ENCODE results near the gene SYNJ2.

SYNJ2 gene

DNA sequence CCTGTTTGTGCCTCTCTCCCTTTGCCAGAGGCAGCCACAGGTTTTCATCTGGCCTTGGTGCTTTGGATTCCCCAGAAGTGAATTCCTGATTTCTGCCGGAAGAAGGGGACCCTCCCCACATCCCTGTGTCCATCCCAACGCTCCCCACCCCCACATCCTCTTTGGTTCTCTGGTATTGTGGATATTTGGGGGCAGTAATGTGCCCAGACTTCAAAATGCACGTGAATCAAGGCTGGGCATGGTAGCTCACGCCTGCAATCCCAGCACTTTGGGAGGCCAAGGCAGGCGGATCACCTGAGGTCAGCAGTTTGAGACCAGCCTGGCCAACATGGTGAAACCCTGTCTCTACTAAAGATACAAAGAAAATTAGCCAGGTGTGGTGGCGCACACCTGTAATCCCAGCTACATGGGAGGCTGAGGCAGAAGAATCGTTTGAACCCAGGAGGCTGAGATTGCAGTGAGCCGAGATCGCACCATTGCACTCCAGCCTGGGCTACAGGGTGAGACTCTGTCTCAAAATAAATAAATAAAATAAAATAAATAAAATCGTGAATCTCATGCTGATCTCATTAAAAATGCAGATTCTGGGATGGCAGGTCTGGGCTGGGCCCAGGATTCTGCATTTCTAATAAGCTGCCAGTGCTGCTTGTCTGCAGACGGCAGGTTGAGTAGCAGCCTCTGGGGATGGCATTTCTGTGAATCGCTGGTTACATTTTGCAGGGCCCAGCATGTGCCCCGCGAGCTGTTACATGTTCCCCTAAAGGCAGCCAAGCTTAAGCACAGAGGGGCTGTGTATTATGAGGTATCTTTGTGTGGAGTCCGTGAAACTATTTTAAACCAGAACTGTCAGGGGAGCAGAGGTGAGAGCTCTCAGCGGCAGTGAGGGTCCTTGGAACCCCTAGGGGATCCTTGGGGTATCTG, 49.0 kb downstream of the SYNJ2 start:
- no peak for DNase-seq

DNA sequence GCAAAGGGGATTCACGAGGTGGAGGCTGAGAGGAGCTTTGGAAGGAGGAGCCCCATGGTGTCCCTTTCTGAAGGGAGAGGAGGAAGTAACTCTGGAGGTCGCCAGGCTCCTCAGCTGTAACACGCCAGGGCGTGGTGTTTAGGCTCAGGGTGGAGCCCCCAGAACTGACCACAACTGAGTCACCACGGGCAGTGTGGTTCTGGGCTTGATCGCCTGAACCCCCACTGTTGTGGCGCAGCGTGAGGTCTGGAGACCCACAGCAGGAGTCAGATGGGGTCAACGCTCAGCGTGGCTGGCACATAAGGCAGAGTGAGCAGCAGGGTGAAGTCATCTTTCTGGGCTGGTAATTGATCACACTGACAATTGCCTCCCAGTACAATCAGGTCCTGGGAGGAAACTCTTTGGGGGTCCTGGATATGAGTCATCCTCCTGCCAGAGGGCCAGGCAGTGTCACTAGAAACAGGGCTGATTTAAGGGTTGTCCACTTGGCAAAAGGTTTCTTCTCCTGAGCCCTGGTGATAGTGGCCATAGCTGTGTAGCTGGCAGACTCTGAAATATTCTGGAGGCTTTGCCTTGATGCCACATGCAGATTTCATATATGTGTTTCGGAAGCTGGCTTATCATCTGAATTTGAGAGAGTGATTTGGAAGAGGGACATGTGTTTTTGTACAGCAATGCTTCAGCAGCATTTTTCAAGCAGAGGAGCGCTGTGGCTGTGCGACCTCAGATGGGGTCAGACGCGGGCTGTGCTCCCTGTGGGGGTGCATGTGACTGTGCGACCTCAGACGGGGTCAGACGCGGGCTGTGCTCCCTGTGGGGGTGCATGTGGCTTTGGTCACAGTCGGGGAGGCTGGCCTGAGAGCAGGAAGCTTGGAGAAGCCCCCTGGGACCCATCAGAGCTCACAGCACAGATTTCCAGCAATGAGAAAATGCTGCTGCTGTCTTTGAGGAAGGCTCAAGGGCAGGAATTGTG, 50.0 kb downstream of the SYNJ2 start:
- peak; percentile 79 for DNase-seq

DNA sequence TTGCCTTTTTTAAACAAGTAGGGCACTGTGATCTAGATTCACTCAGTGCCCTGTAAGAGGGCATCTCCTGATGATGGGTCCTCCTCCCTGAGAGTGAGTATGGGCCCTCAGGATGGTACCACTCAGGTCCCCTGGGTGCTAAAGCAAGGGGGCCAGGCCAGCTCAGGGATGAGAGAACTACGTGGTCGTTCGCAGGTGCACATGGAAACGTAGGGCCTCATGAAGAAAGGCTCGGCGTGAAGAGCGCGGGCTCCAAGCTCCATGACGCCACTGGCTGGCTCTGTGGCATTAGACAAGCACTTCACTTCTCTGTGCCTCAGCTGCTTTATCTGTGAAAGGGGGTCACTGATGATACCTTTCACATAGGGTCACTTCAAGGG, 50.7 kb downstream of the SYNJ2 start:
- no peak for DNase-seq

DNA sequence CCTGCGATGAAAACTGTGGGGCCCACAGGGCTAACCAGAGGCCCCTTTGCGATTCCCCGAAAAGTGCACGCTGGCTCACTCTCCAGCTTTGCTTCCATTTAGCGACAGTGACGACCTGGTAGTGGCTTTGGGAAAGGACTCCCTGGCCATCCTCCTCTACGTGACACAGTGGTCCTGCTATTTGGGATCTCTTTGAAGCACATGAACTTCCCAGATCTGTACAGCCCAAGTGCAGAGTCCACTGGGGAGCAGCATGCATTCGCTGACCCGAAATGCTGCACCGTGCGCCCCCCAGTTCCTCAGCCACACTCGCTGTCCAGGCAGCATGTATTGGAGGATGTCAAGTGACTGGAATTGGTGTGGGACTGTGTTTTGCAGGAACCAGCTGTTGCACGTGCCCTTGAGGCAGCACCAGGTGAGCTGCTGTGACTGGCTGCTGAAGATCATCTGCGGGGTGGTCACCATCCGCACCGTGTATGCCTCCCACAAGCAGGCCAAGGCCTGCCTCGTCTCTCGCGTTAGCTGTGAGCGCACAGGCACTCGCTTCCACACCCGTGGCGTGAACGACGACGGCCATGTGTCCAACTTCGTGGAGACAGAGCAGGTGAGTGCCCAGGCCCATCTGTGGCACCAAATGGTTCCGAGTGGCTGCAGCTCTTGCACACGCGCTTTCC, 51.6 kb downstream of the SYNJ2 start:
- no peak for DNase-seq

DNA sequence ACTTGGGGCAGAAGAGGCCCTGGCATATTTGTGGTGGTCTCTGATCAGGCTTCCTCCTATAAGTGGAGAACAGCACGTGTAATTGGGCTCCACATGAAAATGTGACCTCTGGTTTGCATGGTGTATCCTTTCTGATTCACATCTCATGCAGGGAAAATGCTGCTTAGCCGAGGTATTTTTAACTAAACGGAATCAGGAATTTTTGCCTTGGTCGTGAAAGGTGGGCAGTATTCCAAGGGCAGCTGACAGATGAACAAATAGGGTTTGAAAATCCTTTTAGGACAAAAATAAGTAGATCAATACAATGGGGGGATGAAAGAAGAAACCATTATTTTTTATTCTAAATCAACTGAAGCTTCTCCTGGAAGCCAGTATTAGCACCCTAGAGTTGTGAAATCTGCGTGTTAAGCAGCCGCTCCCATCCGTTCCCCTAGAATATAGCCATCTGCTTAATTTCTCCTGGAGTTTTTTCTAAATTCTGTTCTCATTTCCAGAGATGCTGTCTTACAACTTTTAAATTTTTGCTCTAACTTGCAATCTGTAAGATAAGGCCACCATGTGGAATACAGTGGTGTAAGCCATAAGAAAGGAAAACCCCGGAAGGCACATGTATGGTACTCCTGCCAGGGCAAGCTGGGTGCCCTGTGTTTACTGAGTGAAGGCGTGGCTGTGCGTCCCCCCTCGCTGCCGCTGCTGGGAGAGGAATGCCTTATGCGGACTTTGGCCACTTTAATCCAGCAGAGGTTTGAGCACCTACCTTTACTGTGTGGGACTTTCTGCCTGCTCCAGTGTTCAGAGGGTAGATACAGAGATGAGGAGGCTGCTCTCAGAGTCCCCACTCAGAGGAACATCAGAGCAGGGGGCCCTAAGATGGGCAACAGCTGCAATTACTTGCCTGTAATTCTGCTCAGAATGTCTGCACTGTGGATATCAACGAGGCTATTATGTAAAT, 52.4 kb downstream of the SYNJ2 start:
- DNase-seq = no peak

DNA sequence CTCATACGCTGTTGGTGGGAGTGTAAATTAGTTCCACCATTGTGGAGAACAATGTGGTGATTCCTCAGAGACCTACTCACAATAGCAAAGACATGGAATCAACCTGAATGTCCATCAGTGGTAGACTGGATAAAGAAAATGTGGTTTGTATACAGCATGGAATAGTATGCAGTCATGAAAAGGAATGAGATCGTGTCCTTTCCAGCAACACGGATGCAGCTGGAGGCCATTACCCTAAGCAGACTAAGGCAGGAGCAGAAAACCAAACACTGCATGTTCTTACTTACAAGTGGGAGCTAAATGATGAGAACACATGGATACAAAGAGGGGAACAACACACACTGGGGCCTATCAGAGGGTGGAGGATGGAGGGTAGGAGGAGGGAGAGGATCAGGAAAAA, 54.6 kb downstream of the SYNJ2 start:
- DNase-seq = no peak

DNA sequence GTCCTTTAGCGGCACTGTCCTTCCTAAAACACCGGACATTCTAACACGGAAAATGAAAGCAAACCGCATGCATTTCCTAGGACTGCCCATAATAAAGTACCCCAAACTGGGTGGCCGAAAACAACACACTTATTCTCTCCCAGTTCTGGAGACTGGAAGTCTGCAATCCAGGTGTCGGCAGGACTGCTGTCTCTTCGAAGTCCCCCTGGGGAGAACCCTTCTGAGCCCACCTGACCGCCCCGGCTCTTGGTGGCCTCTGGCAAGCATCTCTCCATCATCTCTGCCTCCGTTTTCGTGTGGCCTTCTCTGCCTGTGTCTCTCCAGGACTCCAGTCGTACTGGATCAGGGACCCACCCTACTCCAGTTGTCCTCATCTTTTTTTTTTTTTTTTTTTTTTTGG, 55.4 kb downstream of the SYNJ2 start:
- no peak for DNase-seq

DNA sequence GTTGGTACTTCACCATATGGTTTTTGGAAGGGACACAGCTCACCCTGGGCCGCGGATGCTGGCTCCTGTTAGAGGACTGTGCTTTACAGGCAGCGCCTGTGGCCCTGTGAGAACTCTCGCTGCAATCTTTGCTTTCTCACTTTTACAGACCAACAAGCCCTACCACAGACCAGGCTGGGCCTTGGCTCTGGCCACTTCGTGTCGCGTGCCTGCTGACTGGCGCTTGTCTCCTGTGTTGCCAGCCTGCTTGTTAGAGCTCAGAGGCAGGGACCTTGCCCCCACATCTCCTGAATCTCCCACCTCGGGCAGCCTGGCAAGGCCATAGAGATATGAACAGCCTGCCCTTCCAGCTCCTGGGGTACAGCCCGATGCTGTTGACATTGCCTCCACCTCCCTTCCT, 56.1 kb downstream of the SYNJ2 start:
- DNase-seq = no peak

DNA sequence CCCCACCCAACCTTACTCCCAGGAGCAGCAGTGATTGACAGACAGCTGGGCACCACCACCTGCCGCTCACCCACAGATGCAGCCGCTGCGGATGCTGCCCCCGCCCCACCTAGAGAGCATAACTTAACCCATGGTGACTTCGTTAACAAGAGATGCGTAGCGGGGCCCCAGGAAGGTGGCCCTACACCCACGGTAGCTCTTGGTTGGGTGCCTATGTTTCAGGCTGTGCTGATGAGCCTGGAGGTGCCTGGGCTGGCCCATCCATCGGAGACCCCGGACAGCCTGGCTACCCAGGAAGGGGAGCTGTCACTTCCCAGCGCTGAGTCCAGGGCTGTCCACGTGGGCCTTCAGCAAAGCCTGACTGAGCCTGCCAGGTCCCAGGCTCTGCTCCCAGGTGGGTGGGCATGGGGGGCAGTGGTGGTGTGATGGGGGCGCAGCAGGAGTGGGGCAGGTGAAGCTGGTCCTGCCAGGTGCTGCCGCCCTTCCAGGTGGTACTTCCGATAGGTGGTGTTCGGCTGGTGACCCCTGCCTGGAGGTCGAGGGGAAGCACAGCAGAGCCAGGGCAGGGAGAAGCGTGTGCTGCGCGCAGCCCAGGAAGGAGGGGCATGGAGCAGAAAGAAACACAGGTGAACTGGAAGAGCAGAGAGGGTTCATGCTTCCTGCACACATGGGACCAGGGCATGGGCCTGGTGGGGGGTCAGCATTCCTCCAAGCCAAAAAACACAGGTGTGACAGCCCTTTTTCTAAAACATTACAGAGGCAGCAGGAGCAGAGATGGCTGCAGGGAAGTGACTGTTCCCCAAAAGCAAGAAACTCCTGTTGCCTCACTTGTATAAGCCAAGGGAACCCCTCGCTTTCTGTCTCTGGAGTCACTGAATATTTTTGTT, 56.9 kb downstream of the SYNJ2 start:
- no peak for DNase-seq

DNA sequence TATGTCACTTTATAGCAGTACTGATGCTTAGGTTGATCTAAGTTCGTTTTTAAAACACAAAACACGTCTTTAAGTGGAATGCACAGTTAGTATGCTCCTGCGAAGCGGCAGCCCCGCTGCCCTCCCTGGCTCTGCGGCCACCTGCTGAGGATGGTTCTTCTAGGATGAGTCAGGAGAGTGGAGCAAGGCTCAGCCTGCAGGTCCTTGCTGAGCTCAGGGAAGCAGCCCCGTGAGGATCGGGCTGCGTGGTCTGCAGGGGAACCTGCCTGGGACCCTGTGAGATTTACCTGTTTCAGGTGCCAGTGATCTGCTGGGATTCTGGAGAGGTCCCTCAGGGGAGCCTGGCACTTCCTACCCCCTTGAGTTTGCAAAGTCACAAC, 57.5 kb downstream of the SYNJ2 start:
- DNase-seq = no peak

DNA sequence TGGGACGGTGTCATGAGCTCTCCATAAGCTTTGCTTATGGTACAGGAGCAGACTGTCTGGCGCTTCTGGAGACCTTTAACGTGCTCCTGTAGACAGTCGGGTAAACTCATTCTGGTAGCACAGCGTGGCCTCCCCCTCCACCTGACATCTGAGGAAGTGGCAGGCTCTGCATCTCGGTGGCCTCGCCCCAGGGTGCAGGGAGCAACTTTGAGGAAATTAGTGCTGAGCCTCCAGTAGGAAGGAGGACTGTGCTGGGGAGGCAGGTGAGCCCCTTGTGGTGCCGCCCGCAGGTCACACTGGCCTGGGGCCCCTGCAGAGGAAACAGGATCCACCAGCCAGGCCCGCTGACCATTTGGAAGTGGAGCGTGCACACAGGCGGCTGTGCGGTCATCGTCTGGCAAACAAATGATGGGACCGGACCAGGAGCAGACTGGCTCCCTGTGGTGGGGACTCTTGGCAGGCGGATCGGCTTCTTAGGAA, 57.9 kb downstream of the SYNJ2 start:
- no peak for DNase-seq

DNA sequence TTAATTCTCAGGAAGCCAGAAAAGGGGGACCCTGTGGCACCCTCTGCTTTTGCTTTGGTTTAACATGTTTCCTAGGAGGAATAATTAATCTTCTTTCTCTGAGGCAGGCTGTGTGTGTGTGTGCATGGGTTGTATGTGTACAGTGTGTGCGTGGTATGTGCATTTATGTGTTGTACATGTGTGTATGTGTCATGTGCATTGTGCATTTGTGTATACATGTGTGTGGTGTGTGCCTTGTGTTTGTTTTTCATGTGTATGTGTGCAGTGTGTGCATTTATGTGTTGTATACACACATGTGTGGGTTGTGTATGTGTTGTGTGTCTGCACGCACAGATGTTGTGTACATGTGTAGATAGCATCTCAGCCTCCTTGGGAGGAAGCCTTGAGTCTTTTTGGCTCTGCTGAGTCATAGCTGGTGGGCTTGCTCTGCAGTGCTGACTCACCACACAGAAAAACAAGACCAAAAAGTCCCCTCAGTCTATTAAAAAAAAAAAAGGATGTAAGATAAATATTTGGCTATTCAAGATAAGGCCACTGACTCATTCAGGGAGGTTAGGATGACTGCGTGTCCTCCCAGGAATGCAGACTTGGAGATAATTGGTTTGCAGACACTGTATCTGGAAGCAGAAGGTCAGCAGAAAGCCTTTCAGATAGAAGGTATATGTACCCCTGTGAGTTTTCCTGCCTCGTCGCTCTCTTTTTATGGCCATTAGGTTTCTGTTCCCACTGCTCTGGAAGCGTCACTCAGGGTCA, 58.6 kb downstream of the SYNJ2 start:
- no peak for DNase-seq

DNA sequence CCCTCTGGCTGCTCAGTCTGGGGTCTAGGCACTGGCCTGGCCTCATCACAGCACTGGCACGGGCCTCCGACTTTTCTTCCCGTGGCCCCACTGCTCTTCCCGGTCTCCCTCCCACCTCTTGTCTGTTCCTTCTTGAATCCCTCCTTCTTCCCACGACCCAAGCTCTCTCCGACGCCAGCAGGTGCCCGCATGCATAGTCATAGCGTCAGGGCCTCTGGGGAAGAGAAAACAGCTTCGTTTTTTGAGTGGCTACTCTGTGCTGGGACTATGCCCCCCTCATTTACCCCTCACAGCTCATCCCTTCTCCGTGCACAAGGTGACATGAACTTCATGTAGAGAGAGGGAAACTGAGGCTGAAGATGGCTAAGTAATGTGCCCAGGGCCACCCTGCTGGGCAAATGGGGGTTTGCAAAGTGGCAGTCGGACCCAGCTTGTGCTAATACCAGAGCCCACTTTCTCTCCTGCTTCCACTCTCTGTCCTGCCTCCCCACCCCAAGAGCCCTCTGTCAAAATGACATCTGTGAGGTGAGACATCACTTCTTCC, 59.2 kb downstream of the SYNJ2 start:
- no peak for DNase-seq

DNA sequence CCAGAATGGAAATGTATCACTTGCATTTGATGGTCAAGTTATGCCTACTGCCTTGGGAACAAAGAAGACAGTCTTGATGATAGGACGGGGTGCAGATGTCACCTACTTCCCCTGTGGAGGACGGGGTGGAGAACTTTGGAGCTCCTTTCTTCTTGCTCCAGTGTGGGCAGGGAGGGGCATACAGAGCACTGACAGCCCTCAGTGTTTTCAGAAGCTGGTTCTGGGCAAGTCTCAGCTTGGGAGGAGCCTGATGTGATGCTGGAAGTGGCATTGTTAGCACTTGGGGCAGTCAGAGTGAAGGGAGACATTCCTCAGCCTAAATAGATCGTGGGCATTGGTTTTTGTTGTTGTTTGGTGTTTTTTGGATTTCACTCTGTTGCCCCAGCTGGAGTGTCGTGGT, 59.7 kb downstream of the SYNJ2 start:
- DNase-seq = no peak

DNA sequence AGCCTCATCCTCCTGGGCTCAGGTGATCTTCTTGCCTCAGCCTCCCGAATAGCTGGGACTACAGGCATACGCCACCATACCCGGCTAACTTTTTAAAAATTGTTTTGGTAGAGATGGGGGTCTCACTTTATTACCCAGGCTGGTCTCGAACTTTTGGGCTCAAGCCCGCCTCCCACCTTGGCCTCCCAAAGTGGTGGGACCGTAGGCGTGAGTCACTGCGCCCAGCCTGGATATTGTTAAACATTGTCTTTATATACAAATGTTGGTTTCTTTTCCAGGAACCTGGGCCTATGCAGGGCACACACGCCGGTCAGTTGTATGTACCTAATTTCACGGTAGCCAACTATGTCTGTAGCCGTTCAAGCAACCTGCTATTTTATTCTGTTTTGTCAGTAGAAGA, 60.1 kb downstream of the SYNJ2 start:
- no peak for DNase-seq

DNA sequence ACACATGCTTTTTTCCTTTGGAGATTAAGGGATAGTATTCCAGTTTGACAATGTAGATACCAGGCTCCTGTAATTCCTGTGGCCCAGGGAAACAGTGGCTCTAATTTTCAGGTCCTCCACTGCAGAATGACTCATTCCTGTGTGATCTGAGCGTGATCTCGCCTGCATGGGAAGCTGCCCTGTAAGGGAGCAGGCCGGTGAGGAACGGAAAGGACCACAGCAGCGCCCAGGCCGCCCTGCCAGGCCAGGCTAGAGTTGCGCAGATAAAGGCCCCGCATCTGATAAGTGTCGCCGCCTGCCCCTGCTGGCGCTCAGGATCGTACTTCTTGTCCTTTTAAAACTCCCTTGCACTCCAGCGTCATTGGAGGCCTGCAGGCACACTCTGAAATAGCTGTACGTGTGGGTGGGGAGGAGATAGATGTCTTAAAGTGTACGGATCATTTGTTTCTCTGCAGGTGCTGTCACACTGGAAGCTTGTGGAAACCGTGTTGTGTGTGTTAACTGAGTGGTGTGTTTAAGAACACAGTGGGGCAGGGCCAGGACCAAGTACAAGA, 60.7 kb downstream of the SYNJ2 start:
- DNase-seq = no peak

DNA sequence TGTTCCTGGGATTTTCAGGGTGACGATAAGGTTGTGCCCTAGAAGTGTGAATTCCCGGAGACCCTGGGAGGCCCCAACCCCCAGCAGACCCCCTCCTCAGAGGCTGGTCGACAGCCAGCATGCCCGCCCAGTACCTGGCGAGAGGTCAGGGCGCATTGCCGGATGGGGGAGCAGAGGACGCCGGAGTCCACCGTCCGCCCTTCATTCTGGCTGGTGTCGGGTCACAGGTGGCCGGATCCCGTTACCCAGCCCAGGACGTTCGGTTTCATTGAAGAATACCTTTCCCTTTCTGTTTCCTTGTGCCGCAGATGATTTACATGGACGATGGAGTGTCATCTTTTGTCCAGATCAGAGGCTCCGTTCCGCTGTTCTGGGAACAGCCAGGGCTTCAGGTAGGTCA, 61.3 kb downstream of the SYNJ2 start:
- no peak for DNase-seq

DNA sequence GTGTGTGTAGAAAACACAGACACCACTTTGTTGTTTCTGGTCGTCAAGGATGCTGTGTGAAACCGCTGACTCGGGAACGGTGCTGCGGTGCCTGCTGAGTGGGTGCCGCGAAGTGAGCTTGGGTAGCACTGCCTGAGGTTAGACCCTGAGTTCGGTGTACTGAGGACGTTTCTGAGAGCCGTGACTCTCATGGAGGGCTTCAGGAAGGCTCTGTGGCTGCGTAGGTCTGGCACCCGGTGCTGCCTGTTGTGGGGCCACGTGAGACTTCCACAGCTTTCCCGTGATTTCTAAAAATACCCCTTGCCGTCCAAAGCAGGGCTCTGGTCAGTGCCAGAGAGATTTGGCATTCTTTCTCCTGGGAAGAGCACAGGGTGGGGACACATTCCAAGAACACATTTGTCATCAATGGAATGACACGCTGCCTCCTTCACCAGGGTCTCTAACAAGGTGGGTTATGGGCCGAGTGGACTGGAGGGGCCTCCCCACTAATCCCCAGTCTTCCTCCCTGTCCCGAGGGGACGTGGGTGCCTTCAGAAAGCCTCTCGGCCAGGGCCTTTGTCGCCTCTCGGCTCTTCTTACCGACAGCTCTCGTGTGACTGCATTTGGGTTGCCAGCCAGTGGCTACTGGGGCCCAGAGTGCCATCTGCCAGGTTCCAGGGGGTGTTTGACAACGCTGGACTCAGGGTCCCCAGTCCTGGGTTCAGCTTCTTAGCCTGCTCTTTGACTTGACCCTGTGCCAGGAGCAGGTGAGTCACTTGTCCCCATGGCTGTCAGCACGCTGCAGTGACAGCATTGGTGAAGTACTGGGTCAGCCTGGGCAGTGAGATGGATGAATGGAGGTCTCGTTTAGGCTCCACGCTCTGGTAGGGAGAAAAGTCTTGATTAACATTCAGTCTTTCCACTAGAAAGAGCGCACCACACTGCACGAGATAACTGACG, 62.2 kb downstream of the SYNJ2 start:
- no peak for DNase-seq
